ENCODE results near the gene TAF9. TPM values are rescaled to one million over a fixed set of nuclear protein-coding genes. Genes with fewer than 3 reads are reported as not detected.

The TAF9 gene
- total RNA-seq, 3 donors from 2014 or later (not counting 1 experiment from before 2014, with no cell fraction given) = 38.3 to 53.8 (median 46.6) TPM

- intact Hi-C loops (cut with micrococcal nuclease) = loop anchor here (2.0 kb wide), 3 partner anchors 36 to 202 kb away; partner anchors contain the start of genes CCDC125, CCNB1 and CDK7
- no peaks in the 10 kb centered on the region for H3K27me3 ChIP-seq (ENCODE audit: control insufficient read depth, insufficient read depth, low read length)
- peak overlapping the region; percentile 95 to 96 for H3K27ac Mint-ChIP-seq
- H3K4me3 Mint-ChIP-seq = peak overlapping the region; percentile 93
- WGBS (ENCODE audit: insufficient coverage) = 4% methylated on average over 37 of the region's 39 CpGs
- TF ChIP-seq, protein P1, sequence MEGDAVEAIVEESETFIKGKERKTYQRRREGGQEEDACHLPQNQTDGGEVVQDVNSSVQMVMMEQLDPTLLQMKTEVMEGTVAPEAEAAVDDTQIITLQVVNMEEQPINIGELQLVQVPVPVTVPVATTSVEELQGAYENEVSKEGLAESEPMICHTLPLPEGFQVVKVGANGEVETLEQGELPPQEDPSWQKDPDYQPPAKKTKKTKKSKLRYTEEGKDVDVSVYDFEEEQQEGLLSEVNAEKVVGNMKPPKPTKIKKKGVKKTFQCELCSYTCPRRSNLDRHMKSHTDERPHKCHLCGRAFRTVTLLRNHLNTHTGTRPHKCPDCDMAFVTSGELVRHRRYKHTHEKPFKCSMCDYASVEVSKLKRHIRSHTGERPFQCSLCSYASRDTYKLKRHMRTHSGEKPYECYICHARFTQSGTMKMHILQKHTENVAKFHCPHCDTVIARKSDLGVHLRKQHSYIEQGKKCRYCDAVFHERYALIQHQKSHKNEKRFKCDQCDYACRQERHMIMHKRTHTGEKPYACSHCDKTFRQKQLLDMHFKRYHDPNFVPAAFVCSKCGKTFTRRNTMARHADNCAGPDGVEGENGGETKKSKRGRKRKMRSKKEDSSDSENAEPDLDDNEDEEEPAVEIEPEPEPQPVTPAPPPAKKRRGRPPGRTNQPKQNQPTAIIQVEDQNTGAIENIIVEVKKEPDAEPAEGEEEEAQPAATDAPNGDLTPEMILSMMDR (IDR thresholded peaks at IDR 0.05) = no peak
- H3K36me3 Mint-ChIP-seq = peaks cover 8% of the 10 kb centered on the region
- H3K4me3 ChIP-seq (ENCODE audit: low read length) = peak overlapping the region; percentile 97
- no peaks in the 10 kb centered on the region for H3K9me3 Mint-ChIP-seq
- peaks cover 20% of the 10 kb centered on the region for H3K4me1 ChIP-seq (ENCODE audit: control insufficient read depth, insufficient read depth, low read length)
- peaks cover 20% of the 10 kb centered on the region for H3K36me3 ChIP-seq (ENCODE audit: control insufficient read depth, insufficient read depth, low read length)
- peak in 1 of 2 donors; percentile 64 for DNase-seq
- peak; percentile 24 to 36 (median 31) for ATAC-seq
- no peaks in the 10 kb centered on the region for H3K27me3 Mint-ChIP-seq (ENCODE audit: low read depth in 2 of 2)
- peak overlapping the region; percentile 98 for H3K27ac ChIP-seq (ENCODE audit: low read length)
- H3K4me1 Mint-ChIP-seq = peaks cover 27 to 31% of the 10 kb centered on the region in 2 donors
- H3K9me3 ChIP-seq (ENCODE audit: control insufficient read depth, insufficient read depth, low read length) = no peaks in the 10 kb centered on the region
Observed at GRCh38 chr5:69368458-69369339, 621 bp downstream of the TAF9 start.

- peak overlapping the region; percentile 93 for H3K4me3 Mint-ChIP-seq
- H3K4me1 Mint-ChIP-seq = peaks cover 27 to 31% of the 10 kb centered on the region in 2 donors
- H3K9me3 Mint-ChIP-seq = no peaks in the 10 kb centered on the region
- H3K27ac Mint-ChIP-seq = peak overlapping the region; percentile 95 to 96
- H3K27me3 Mint-ChIP-seq (ENCODE audit: low read depth in 2 of 2) = no peaks in the 10 kb centered on the region
- intact Hi-C loops (cut with micrococcal nuclease) = loop anchor here (2.0 kb wide), 3 partner anchors 35 to 201 kb away; partner anchors contain the start of genes CCDC125, CCNB1 and CDK7
- no peak overlapping the region for H3K4me3 ChIP-seq (ENCODE audit: low read length)
- no peak overlapping the region for H3K27ac ChIP-seq (ENCODE audit: low read length)
- H3K36me3 Mint-ChIP-seq = peaks cover 8% of the 10 kb centered on the region
- no peaks in the 10 kb centered on the region for H3K27me3 ChIP-seq (ENCODE audit: control insufficient read depth, insufficient read depth, low read length)
- peaks cover 21% of the 10 kb centered on the region for H3K36me3 ChIP-seq (ENCODE audit: control insufficient read depth, insufficient read depth, low read length)
- no peak for ATAC-seq
- DNase-seq = no peak
- H3K4me1 ChIP-seq (ENCODE audit: control insufficient read depth, insufficient read depth, low read length) = peaks cover 20% of the 10 kb centered on the region
- no peaks in the 10 kb centered on the region for H3K9me3 ChIP-seq (ENCODE audit: control insufficient read depth, insufficient read depth, low read length)
- 94% methylated on average over 11 of the region's 11 CpGs for WGBS (ENCODE audit: insufficient coverage)
- TF ChIP-seq, protein P1 (IDR thresholded peaks at IDR 0.05) = no peak
Observed at GRCh38 chr5:69367697-69368279, 1.5 kb downstream of the TAF9 start.

DNA sequence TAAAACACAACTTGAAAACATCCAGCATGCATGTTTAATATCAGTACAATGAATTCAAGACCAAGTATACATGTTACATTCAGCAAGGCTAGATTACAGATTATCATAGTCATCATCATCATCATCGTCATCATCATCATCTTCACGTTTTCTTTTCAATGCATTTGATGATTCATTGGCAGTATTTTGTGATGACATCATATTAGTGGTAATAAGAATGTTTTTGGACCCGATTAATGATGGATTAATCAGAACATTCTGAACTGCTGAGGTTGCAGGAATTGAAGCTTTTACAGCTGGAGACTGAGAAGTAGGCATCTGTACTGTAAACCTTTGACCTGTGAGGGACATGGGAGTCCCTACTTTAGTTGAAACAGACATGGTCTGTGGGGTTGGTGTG, 4.5 kb downstream of the TAF9 start:
- Mint-ChIP-seq H3K27me3 (ENCODE audit: low read depth in 2 of 2) (no peaks in the 10 kb centered on the region), H3K4me1 (peaks cover 25 to 31% of the 10 kb centered on the region in 2 donors)
- peaks cover 12% of the 10 kb centered on the region for H3K4me1 ChIP-seq (ENCODE audit: control insufficient read depth, insufficient read depth, low read length)

More for the DNA sequence above, 4.5 kb downstream of the TAF9 start:
- Mint-ChIP-seq H3K4me3 (no peak overlapping the region), H3K9me3 (no peaks in the 10 kb centered on the region), H3K36me3 (peaks cover 8% of the 10 kb centered on the region), H3K27ac (peak overlapping the region in 1 of 2 donors; percentile 29)
- Histone ChIP-seq H3K27me3 (ENCODE audit: control insufficient read depth, insufficient read depth, low read length) (no peaks in the 10 kb centered on the region), H3K9me3 (ENCODE audit: control insufficient read depth, insufficient read depth, low read length) (no peaks in the 10 kb centered on the region), H3K27ac (ENCODE audit: low read length) (no peak overlapping the region), H3K4me3 (ENCODE audit: low read length) (no peak overlapping the region), H3K36me3 (ENCODE audit: control insufficient read depth, insufficient read depth, low read length) (peaks cover 26% of the 10 kb centered on the region)
- 100% methylated on average over 2 of the region's 3 CpGs for WGBS (ENCODE audit: insufficient coverage)
- intact Hi-C loops (cut with micrococcal nuclease) = no loop called here
- DNase-seq (no peak), ATAC-seq (no peak)
- TF ChIP-seq, protein P1 (IDR thresholded peaks at IDR 0.05) = no peak
